NB4 (cell line): ENCODE measurements around the gene GGTA1.

Experiments
- MYC ChIP-seq: IDR thresholded peaks from 2 replicates; pipeline ENCODE4 v1.6.1; 2011; ENCODE audit warnings: low read depth, low read length
- POLR2A ChIP-seq: IDR thresholded peaks from 2 replicates; pipeline ENCODE4 v1.6.1; 2011; ENCODE audit warnings: mild to moderate bottlenecking; ENCODE audit not compliant: insufficient read length; ENCODE audit errors: extremely low read depth
- TF ChIP-seq, protein P1 (sequence below): IDR thresholded peaks from 2 replicates; pipeline ENCODE4 v1.6.1; 2011; ENCODE audit warnings: low read depth, low read length
- TF ChIP-seq, protein P2 (sequence below): IDR thresholded peaks from one replicate; pipeline ENCODE4 v1.5.1; 2012; ENCODE audit warnings: low read depth, low read length

DNA sequence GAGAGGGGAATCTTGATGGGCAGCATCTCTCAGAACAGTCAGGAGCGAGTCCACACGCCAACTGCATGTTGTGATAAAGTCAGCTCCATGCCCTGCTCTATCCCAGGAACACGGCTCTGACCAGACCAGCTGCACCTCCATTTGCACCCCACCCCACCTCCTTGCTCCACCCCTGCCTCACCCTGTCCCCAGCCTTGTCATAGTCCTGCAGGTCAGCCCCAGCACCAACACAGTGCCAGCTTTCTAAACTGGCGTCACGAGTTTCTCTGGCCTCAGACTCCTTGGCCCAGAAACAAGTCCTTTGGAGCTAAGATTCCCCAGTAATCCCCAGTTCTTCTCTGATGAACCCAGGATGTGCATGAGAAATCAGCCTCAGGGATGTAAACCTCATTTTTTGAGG lies 23.5 kb downstream of the GGTA1 start:
- TF ChIP-seq, protein P1, sequence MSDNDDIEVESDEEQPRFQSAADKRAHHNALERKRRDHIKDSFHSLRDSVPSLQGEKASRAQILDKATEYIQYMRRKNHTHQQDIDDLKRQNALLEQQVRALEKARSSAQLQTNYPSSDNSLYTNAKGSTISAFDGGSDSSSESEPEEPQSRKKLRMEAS, result no peak
- no peak for TF ChIP-seq POLR2A
- TF ChIP-seq, protein P2, sequence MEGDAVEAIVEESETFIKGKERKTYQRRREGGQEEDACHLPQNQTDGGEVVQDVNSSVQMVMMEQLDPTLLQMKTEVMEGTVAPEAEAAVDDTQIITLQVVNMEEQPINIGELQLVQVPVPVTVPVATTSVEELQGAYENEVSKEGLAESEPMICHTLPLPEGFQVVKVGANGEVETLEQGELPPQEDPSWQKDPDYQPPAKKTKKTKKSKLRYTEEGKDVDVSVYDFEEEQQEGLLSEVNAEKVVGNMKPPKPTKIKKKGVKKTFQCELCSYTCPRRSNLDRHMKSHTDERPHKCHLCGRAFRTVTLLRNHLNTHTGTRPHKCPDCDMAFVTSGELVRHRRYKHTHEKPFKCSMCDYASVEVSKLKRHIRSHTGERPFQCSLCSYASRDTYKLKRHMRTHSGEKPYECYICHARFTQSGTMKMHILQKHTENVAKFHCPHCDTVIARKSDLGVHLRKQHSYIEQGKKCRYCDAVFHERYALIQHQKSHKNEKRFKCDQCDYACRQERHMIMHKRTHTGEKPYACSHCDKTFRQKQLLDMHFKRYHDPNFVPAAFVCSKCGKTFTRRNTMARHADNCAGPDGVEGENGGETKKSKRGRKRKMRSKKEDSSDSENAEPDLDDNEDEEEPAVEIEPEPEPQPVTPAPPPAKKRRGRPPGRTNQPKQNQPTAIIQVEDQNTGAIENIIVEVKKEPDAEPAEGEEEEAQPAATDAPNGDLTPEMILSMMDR, result no peak
- no peak for TF ChIP-seq MYC
